Measurements from ENCODE around the gene RND2. TPM values are rescaled to one million over a fixed set of nuclear protein-coding genes. Genes with fewer than 3 reads are reported as not detected.

Gene RND2
- total and polyA plus RNA-seq, 2 of the 13 experiments (the other 11 are each of a cell fraction or from before 2014, with no cell fraction given) = 0.05 to 0.11 TPM

DNA sequence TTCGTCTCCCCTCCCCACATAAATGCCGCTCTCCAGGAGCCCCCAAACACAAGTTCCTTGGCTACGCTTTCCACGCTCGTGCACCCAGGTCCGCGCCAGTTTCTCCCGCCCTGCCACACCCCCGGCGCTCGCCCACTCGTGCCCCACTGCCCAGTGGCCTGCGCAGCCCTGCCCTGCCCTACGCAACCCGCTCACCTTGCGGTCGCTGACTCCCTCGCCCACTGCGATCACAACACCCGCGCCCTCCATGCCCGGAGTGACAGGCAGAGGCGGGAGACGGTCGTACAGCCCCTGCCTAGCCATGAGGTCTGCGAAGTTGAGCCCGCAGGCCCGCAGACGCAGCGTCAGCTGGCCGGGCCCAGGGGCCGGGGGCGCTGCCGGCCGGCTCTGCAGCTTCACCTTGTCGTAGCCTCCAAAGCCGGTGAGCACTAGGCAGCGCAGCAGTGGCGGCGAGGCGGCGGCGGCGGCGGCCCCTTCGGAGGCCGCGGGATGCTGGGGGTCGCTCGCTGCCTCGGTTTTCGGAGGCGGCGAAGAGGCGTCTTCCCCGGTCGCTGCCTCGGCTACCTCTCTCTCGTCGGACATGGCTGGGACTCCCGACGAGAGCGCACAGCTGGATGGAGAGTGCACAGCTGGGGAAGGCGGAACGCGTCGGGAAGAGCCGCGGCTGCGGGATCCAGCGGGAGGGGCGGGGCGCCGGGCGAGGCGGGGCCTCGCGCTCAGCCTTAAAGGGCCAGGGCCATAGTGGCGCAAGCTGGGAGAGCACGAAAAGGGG lies 3.1 kb upstream of the RND2 start, which contains the start of gene VAT1 (continued):
- no peak for TF ChIP-seq ZBTB21 (CRISPR knock-in tag; IDR thresholded peaks at IDR 0.05)

DNA sequence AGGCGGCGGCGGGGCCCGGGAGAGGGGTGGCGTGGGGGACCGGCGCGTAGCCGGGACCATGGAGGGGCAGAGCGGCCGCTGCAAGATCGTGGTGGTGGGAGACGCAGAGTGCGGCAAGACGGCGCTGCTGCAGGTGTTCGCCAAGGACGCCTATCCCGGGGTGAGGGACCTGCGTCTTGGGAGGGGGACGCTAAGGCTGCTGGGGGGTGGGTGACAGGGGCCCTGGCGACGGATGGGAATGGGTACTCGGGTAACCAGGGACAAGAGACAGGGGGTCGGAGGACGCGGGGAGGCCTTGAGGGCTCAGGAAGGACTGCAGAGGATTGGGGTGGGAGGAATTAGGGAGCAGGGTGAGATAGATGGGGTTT lies 243 bp downstream of the RND2 start:
- intact Hi-C loops (cut with micrococcal nuclease; ENCODE audit: unreplicated experiment) = loop anchor here (2.0 kb wide), 2 partner anchors 94 to 146 kb away; partner anchors contain the start of gene NBR1
- Histone ChIP-seq H3K27ac (ENCODE audit: extremely low read length, insufficient read depth, low read length) (no peak overlapping the region), H3K4me1 (ENCODE audit: insufficient read depth, low read length) (peaks cover 61% of the 10 kb centered on the region), H3K27me3 (ENCODE audit: control insufficient read depth in 1 of 2, insufficient read depth in 2 of 2, low read length in 2 of 2) (no peaks in the 10 kb centered on the region; a peak in 1 of 5 replicates), H3K9ac (ENCODE audit: insufficient read depth, low read depth, low read length) (no peak overlapping the region), H4K20me1 (ENCODE audit: insufficient read depth, low read length) (no peaks in the 10 kb centered on the region), H3K4me3 (replicated peaks in 1 of 3; ENCODE audit: insufficient read depth in 1 of 3, low read depth in 2 of 3, low read length in 3 of 3) (no peak overlapping the region), H3K79me2 (ENCODE audit: insufficient read depth, low read length) (peaks cover 12% of the 10 kb centered on the region), H2AFZ (ENCODE audit: low read length) (no peak overlapping the region), H3K9me3 (ENCODE audit: low read length) (no peaks in the 10 kb centered on the region), H3K4me2 (ENCODE audit: low read depth, low read length) (no peak overlapping the region), H3K36me3 (replicated peaks in 1 of 2; ENCODE audit: control insufficient read depth in 1 of 2, insufficient read depth in 2 of 2, low read length in 2 of 2) (0 out of 5 replicates have a peak, but pooled peaks cover 0 to under 1% of the 10 kb centered on the region in 2 experiments)
- WGBS (ENCODE audit: low lambda C conversion rate) = 90% methylated on average over 27 of the region's 27 CpGs
- CTCF ChIA-PET (ENCODE audit: low intra/inter-chr PET ratio, low total read pairs) = no interaction called here
- POLR2A ChIA-PET = interaction anchor here (1.0 to 3.6 kb wide), 4 partner anchors 14 to 100 kb away, joined by 4 to 16 read pairs (median 9); partner anchors contain the start of genes BRCA1 and RPL27
- DNase-seq (ENCODE audit: low spot score) (no peak), ATAC-seq (no peak), FAIRE-seq (no peak)
- TF ChIP-seq, protein P1, sequence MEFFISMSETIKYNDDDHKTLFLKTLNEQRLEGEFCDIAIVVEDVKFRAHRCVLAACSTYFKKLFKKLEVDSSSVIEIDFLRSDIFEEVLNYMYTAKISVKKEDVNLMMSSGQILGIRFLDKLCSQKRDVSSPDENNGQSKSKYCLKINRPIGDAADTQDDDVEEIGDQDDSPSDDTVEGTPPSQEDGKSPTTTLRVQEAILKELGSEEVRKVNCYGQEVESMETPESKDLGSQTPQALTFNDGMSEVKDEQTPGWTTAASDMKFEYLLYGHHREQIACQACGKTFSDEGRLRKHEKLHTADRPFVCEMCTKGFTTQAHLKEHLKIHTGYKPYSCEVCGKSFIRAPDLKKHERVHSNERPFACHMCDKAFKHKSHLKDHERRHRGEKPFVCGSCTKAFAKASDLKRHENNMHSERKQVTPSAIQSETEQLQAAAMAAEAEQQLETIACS (CRISPR knock-in tag; IDR thresholded peaks at IDR 0.05) = no peak
- TF ChIP-seq ZNF589 (CRISPR knock-in tag; conservative IDR thresholded peaks at IDR 0.05) = 0 out of 2 replicates have a peak, but pooled peaks have one; percentile 2
- in situ Hi-C loops (cut with HindIII; ENCODE audit: extremely low pct_ligation_motif_present, low pct_unique_long_range_greater_than_20kb) = no loop called here
- BruUV-seq (replicated peaks) = no TSS peak

Data from HepG2 (cell line).